ENCODE results near the gene OXCT2. TPM values are rescaled to one million over a fixed set of nuclear protein-coding genes. Genes with fewer than 3 reads are reported as not detected.
"Not testable (repeated sequence)": the region's sequence is repeated elsewhere in the genome, so short reads cannot be mapped to it uniquely, and the experiment has no call there.

The OXCT2 gene
- total and polyA plus RNA-seq, 2 experiments from 2014 or later: 0.21 TPM; not detected in 1

- H3K9me3 ChIP-seq (ENCODE audit: low read depth); H3K27ac ChIP-seq; H3K4me1 ChIP-seq (ENCODE audit: low read depth); H3K4me3 ChIP-seq; H3K36me3 ChIP-seq: not testable (repeated sequence)
- peak; percentile 29 for TF ChIP-seq CTCF (IDR thresholded peaks at IDR 0.05; ENCODE audit: low read depth, low read length)
- peaks cover 31% of the 10 kb centered on the region for H3K27me3 ChIP-seq
- DNase-seq (ENCODE audit: low read depth in 1 of 2, low spot score in 1 of 2): peak; percentile 34 to 70
These were observed 28.0 kb upstream of the OXCT2 start for GRCh38 chr1:39798859-39799769.

GRCh38 chr1:39795651-39796050 is 24.5 kb upstream of the OXCT2 start:
- TF ChIP-seq CTCF (IDR thresholded peaks at IDR 0.05; ENCODE audit: low read depth, low read length): no peak
- Histone ChIP-seq H3K9me3 (ENCODE audit: low read depth) (no peaks in the 10 kb centered on the region), H3K4me3 (no peak overlapping the region), H3K27ac (no peak overlapping the region), H3K27me3 (peaks cover 66% of the 10 kb centered on the region), H3K36me3 (no peaks in the 10 kb centered on the region), H3K4me1 (ENCODE audit: low read depth) (no peaks in the 10 kb centered on the region)
- DNase-seq (ENCODE audit: low read depth in 1 of 2, low spot score in 1 of 2): no peak

- DNase-seq (ENCODE audit: low read depth in 1 of 2, low spot score in 1 of 2): no peak
- H3K4me1 ChIP-seq (ENCODE audit: low read depth): no peaks in the 10 kb centered on the region
- no peak overlapping the region for H3K4me3 ChIP-seq
- H3K36me3 ChIP-seq: no peaks in the 10 kb centered on the region
- no peaks in the 10 kb centered on the region for H3K9me3 ChIP-seq (ENCODE audit: low read depth)
- TF ChIP-seq CTCF (IDR thresholded peaks at IDR 0.05; ENCODE audit: low read depth, low read length): no peak
- no peak overlapping the region for H3K27ac ChIP-seq
- H3K27me3 ChIP-seq: peaks cover 96% of the 10 kb centered on the region
These were observed 20.7 kb upstream of the OXCT2 start for GRCh38 chr1:39791838-39792237.

- no peak overlapping the region for H3K27ac ChIP-seq
- no peak for DNase-seq (ENCODE audit: low read depth in 1 of 2, low spot score in 1 of 2)
- no peaks in the 10 kb centered on the region for H3K4me1 ChIP-seq (ENCODE audit: low read depth)
- peaks cover 94% of the 10 kb centered on the region for H3K27me3 ChIP-seq
- H3K36me3 ChIP-seq: no peaks in the 10 kb centered on the region
- H3K4me3 ChIP-seq: no peak overlapping the region
- no peaks in the 10 kb centered on the region for H3K9me3 ChIP-seq (ENCODE audit: low read depth)
- no peak for TF ChIP-seq CTCF (IDR thresholded peaks at IDR 0.05; ENCODE audit: low read depth, low read length)
These were observed 18.5 kb upstream of the OXCT2 start for GRCh38 chr1:39789571-39790110.

GRCh38 chr1:39788758-39789570 is 17.8 kb upstream of the OXCT2 start, which contains the start of gene BMP8B:
TSS of gene BMP8B (minus strand) at chr1:39788865. CDS start at chr1:39788485, 380 bp downstream.
- peak; percentile 18 to 41 for DNase-seq (ENCODE audit: low read depth in 1 of 2, low spot score in 1 of 2)
- Histone ChIP-seq H3K27ac (no peak within 1 kb of the TSS), H3K36me3 (no peaks in the 10 kb centered on the region), H3K27me3 (peaks cover 89% of the 10 kb centered on the region), H3K4me1 (ENCODE audit: low read depth) (no peaks in the 10 kb centered on the region), H3K9me3 (ENCODE audit: low read depth) (no peaks in the 10 kb centered on the region), H3K4me3 (peak within 1 kb of the TSS; percentile 28)
- no peak for TF ChIP-seq CTCF (IDR thresholded peaks at IDR 0.05; ENCODE audit: low read depth, low read length)

Measured in cardiac muscle cell (in vitro differentiated cells and primary cell).